ENCODE data around the gene C3orf52.
A peak's percentile ranks its signal among the peaks of the same experiment; 100 is the strongest.
"Not testable (repeated sequence)": the region's sequence is repeated elsewhere in the genome, so short reads cannot be mapped to it uniquely, and the experiment has no call there.

The C3orf52 gene

GRCh38 chr3:112072387-112073060, 13.7 kb upstream of the C3orf52 start:
- H3K36me3 Mint-ChIP-seq (ENCODE audit: insufficient read depth); H3K4me1 Mint-ChIP-seq; H3K9me3 Mint-ChIP-seq; H3K27ac Mint-ChIP-seq (ENCODE audit: low read depth): not testable (repeated sequence)
- ATAC-seq (replicated peaks; ENCODE audit: extremely low read depth, poor library complexity, severe bottlenecking) (peak; percentile 32), DNase-seq (ENCODE audit: low spot score in 2 of 2) (peak; percentile 17 to 27)
- Mint-ChIP-seq H3K27me3 (peaks cover 44% of the 10 kb centered on the region), H3K4me3 (peak overlapping the region; percentile 58)

- ATAC-seq (replicated peaks; ENCODE audit: extremely low read depth, poor library complexity, severe bottlenecking) (no peak), DNase-seq (ENCODE audit: low spot score in 2 of 2) (no peak)
- Mint-ChIP-seq H3K4me1 (no peaks in the 10 kb centered on the region), H3K27me3 (peaks cover 29% of the 10 kb centered on the region), H3K27ac (ENCODE audit: low read depth) (no peak overlapping the region), H3K9me3 (no peaks in the 10 kb centered on the region), H3K4me3 (no peak overlapping the region), H3K36me3 (ENCODE audit: insufficient read depth) (no peaks in the 10 kb centered on the region)
Measured at GRCh38 chr3:112074006-112074405, 12.2 kb upstream of the C3orf52 start.

GRCh38 chr3:112074616-112075497, 11.3 kb upstream of the C3orf52 start:
- no peaks in the 10 kb centered on the region for H3K36me3 Mint-ChIP-seq (ENCODE audit: insufficient read depth)
- no peaks in the 10 kb centered on the region for H3K4me1 Mint-ChIP-seq
- DNase-seq (ENCODE audit: low spot score in 2 of 2) (no peak), ATAC-seq (replicated peaks; ENCODE audit: extremely low read depth, poor library complexity, severe bottlenecking) (peak; percentile 42)
- H3K9me3 Mint-ChIP-seq: no peaks in the 10 kb centered on the region
- H3K27me3 Mint-ChIP-seq: peaks cover 20% of the 10 kb centered on the region
- no peak overlapping the region for H3K4me3 Mint-ChIP-seq
- H3K27ac Mint-ChIP-seq (ENCODE audit: low read depth): no peak overlapping the region

- Mint-ChIP-seq H3K27ac (ENCODE audit: low read depth) (no peak overlapping the region), H3K9me3 (no peaks in the 10 kb centered on the region), H3K36me3 (ENCODE audit: insufficient read depth) (no peaks in the 10 kb centered on the region), H3K4me3 (no peak overlapping the region), H3K27me3 (no peaks in the 10 kb centered on the region), H3K4me1 (no peaks in the 10 kb centered on the region)
- ATAC-seq (replicated peaks; ENCODE audit: extremely low read depth, poor library complexity, severe bottlenecking): no peak
- no peak for DNase-seq (ENCODE audit: low spot score in 2 of 2)
Measured at GRCh38 chr3:112078125-112079083, 7.8 kb upstream of the C3orf52 start.

- Mint-ChIP-seq H3K4me1 (peaks cover 15% of the 10 kb centered on the region), H3K9me3 (no peaks in the 10 kb centered on the region), H3K36me3 (ENCODE audit: insufficient read depth) (no peaks in the 10 kb centered on the region), H3K27me3 (peaks cover 18% of the 10 kb centered on the region), H3K4me3 (no peak overlapping the region), H3K27ac (ENCODE audit: low read depth) (no peak overlapping the region)
- DNase-seq (ENCODE audit: low spot score in 2 of 2) (no peak), ATAC-seq (replicated peaks; ENCODE audit: extremely low read depth, poor library complexity, severe bottlenecking) (no peak)
Measured at GRCh38 chr3:112083239-112083638, 3.0 kb upstream of the C3orf52 start.

GRCh38 chr3:112084980-112085705, 1.0 kb upstream of the C3orf52 start:
- Mint-ChIP-seq H3K4me1 (peaks cover 15% of the 10 kb centered on the region), H3K27me3 (peaks cover 30% of the 10 kb centered on the region), H3K9me3 (no peaks in the 10 kb centered on the region), H3K27ac (ENCODE audit: low read depth) (no peak overlapping the region), H3K4me3 (peak overlapping the region; percentile 80), H3K36me3 (ENCODE audit: insufficient read depth) (no peaks in the 10 kb centered on the region)
- no peak for DNase-seq (ENCODE audit: low spot score in 2 of 2)
- ATAC-seq (replicated peaks; ENCODE audit: extremely low read depth, poor library complexity, severe bottlenecking): no peak

GRCh38 chr3:112085735-112086075, 484 bp upstream of the C3orf52 start:
- Mint-ChIP-seq H3K9me3 (no peaks in the 10 kb centered on the region), H3K4me1 (peaks cover 15% of the 10 kb centered on the region), H3K36me3 (ENCODE audit: insufficient read depth) (no peaks in the 10 kb centered on the region), H3K27ac (ENCODE audit: low read depth) (no peak overlapping the region), H3K27me3 (peaks cover 32% of the 10 kb centered on the region), H3K4me3 (peak overlapping the region; percentile 80)
- no peak for ATAC-seq (replicated peaks; ENCODE audit: extremely low read depth, poor library complexity, severe bottlenecking)
- DNase-seq (ENCODE audit: low spot score in 2 of 2): no peak

GRCh38 chr3:112086875-112087524, 811 bp downstream of the C3orf52 start:
- Mint-ChIP-seq H3K27me3 (peaks cover 32% of the 10 kb centered on the region), H3K27ac (ENCODE audit: low read depth) (no peak overlapping the region), H3K4me1 (peaks cover 15% of the 10 kb centered on the region), H3K9me3 (no peaks in the 10 kb centered on the region), H3K4me3 (peak overlapping the region; percentile 80), H3K36me3 (ENCODE audit: insufficient read depth) (no peaks in the 10 kb centered on the region)
- DNase-seq (ENCODE audit: low spot score in 2 of 2) (no peak), ATAC-seq (replicated peaks; ENCODE audit: extremely low read depth, poor library complexity, severe bottlenecking) (no peak)

- Mint-ChIP-seq H3K4me3 (no peak overlapping the region), H3K27ac (ENCODE audit: low read depth) (no peak overlapping the region), H3K9me3 (no peaks in the 10 kb centered on the region), H3K27me3 (peaks cover 35% of the 10 kb centered on the region), H3K36me3 (ENCODE audit: insufficient read depth) (no peaks in the 10 kb centered on the region), H3K4me1 (peaks cover 15% of the 10 kb centered on the region)
- DNase-seq (ENCODE audit: low spot score in 2 of 2): no peak
- no peak for ATAC-seq (replicated peaks; ENCODE audit: extremely low read depth, poor library complexity, severe bottlenecking)
Measured at GRCh38 chr3:112087746-112088145, 1.6 kb downstream of the C3orf52 start.

GRCh38 chr3:112088944-112089343, 2.8 kb downstream of the C3orf52 start:
- Mint-ChIP-seq H3K36me3 (ENCODE audit: insufficient read depth) (no peaks in the 10 kb centered on the region), H3K9me3 (no peaks in the 10 kb centered on the region), H3K27ac (ENCODE audit: low read depth) (no peak overlapping the region), H3K27me3 (peaks cover 43% of the 10 kb centered on the region), H3K4me1 (peaks cover 15% of the 10 kb centered on the region), H3K4me3 (no peak overlapping the region)
- no peak for ATAC-seq (replicated peaks; ENCODE audit: extremely low read depth, poor library complexity, severe bottlenecking)
- DNase-seq (ENCODE audit: low spot score in 2 of 2): no peak

- peaks cover 15% of the 10 kb centered on the region for H3K4me1 Mint-ChIP-seq
- no peak for DNase-seq (ENCODE audit: low spot score in 2 of 2)
- H3K36me3 Mint-ChIP-seq (ENCODE audit: insufficient read depth): no peaks in the 10 kb centered on the region
- ATAC-seq (replicated peaks; ENCODE audit: extremely low read depth, poor library complexity, severe bottlenecking): no peak
- H3K27ac Mint-ChIP-seq (ENCODE audit: low read depth): no peak overlapping the region
- H3K9me3 Mint-ChIP-seq: no peaks in the 10 kb centered on the region
- no peak overlapping the region for H3K4me3 Mint-ChIP-seq
- H3K27me3 Mint-ChIP-seq: peaks cover 43% of the 10 kb centered on the region
Measured at GRCh38 chr3:112089956-112090886, 4.0 kb downstream of the C3orf52 start.

All from central memory CD8-positive, alpha-beta T cell (primary cell).